Measurements from ENCODE around the gene RERG.

Gene RERG

DNA sequence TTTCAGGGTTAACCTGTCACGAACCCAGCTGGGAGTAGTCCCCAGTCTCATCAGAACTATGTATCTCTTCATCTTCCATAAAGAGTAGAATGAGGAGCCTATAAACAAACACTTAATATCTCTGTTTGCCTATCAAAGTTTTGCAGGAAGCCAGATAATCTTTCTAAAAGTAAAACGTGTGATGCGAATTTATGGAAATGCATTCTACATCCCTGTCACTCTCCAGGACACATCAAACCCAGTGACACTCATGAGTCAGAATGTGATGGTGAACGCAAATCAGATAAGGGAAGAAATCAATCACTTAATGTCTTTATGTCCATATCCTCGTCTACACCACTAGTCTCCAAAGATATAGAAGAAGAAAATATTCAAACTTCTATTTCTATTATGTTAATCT is 37.4 kb downstream of the RERG start:
- DNase-seq, result no peak

DNA sequence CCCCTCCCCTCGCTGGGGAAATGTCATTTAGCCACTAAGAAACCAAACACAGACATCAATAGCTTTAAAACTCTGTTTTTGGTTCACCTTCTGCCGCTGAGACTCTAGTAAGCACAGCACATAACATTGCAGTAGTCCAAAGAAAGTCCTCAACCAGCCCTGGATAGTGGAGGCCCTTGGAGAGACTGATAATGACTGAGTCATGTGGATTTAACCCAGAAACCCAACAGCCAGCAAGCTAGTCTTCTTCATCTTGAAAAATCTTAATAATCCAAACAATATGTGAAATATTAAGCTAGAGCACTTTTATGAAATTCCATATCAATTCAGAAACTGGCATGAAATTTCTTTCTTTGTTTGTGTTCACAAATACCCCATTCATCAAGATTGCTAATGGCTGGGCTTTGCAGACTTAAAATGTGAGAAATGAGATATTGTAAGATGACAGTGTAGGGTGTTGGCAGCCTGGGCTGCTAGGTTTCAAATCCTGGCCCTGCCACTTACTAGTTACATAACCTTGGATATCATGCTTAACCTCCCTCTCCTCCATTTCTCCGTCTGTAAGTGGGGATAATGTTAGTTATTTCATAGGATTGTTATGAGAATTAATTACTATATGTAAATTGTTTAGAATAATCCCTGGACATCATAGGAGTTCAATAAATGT is 40.1 kb downstream of the RERG start:
- peak; percentile 31 for DNase-seq

DNA sequence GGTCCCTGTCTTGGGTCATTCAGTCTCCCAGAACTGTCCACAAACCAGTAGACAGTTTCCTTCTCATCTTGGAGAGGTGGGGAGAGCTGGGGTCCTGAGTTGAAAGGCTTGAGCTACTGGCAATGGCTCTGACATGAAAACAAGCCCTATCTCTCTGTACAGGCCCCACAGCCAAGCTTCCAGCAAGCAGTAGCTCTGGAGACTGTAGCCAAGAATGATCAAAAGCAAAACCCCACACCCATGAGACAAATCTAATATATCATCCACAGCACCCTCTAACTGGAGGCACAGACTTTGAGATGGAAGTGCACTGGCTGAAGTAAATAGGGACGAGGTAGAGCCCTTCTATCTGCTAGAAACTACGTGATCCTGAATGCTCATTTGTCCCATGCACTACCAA is 40.9 kb downstream of the RERG start:
- DNase-seq, result no peak

DNA sequence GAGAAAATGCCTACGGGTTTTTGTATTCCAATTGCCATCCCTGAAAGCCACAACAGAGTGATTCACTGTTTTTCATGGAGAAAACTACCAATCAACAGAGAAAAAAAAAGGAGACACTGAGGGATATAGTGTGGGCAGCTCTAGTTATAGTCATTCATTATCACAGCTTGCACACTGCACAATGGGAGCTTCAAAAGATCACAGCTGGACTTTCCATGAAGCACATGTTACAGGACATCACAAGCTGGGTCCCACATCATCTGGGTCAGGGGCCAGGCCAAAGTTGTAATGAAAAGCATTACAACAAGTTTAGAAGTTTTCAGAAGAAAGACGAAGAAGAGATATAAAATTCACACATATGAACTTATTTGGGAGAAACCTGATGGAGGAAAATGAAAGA is 41.5 kb downstream of the RERG start:
- no peak for DNase-seq

DNA sequence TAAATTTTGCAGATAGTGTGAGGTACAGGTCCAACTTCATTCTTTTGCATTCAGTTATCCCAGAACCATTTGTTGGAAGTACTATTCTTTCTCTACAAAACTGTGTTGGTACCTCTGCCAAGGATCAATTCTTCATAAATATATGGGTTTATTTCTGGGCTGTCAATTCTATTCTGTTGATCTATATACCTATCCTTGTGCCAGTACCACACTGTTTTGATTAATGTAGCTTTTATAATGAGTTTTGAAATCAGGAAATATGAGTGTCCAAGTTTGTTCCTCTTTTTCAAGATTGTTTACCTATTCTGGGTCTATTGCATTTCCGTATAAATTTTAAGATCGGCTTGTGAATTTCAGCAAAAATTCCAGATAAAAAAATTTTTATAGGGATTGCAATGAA is 48.1 kb downstream of the RERG start:
- no peak for DNase-seq

DNA sequence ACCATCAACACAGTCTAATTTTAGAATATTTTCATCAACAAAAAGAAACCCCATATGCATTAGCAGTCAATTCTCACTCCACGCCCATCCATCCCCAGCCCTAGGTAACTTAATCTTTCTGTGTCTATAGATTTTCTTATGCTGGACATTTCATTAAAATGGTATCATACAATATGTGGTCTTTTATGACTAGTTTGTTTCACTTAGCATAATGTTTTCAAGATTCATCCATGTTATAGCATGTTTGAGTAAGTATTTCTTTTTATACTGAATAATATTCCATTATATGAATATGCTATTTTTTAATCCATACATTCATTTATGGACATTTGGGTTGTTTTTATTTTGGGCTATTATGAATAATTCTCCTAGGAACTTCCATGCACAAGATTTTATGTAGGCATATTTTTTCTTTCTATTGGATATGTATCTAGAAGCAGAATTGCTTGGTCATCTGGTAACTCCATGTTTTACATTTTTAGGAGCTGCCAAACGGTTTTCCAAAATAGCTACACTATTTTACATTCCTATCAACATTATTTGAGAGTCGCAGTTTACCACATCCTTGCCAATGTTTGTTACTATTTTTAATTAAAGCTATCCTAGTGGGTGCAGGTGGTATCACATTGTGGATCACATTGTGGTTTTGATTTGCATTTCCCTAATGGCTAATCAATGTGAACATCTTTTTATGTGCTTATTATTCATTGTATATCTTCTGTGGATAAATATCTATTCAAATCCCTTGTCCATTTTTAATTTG is 49.0 kb downstream of the RERG start:
- DNase-seq, result no peak

DNA sequence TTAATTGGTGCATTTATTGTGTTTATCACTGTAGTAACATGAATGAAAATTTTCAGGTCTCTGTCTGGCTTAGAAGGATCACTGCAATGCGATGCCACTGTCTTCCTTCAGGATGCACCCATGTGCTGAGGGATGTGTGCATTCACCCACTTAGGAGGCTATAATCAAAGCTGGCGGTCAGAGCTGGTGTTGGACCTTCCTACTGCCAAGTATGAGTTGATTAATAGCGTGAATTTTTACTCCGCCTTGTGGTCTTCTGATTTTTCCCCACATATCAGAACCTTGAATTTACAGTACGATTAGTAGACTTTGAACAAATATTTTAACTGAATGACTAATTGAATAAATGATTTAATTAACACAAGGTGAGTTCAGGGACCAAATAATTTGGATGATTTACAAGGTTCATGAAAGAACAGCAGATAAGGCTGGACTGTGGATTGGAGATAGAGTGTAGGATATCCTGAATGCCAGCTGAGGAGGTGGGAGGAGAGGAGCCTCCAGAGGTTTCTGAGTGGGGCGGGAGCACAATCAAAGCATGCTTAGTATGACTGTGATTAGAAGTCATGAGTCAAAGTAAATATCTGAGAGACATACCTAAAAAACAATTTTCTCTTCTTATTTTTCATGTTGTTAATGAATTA is 50.1 kb downstream of the RERG start:
- DNase-seq, result no peak

DNA sequence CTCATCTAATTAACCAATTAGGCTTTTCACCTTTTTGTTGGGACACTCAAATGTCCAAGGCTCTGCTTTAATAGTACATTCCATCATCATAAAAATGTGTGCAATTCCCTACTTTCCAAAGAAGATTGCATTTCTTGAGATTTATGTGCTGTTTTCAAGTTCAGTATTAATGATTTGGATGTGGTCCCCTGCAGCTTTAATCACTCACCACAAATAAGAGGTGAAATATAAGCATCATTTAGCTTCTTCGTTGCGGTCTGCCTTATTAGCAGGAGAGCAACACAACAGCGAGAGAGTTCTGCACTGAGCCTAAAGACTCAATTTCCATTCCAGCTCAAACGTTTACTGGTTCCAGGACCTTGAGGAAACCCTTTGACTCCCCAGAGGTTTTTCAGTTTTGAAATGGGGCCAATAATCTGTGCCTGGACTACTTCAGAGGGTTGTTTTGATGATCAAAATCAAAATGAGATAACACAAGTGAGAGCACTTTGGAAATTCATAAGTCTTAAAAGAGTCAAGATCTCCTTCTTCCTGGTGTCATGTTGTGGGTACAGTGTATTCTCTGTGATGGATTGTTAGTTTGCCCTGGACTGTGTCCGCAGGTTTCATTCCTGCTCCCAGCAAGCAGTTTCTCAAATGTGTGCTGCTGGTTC is 53.1 kb downstream of the RERG start:
- DNase-seq, result no peak

DNA sequence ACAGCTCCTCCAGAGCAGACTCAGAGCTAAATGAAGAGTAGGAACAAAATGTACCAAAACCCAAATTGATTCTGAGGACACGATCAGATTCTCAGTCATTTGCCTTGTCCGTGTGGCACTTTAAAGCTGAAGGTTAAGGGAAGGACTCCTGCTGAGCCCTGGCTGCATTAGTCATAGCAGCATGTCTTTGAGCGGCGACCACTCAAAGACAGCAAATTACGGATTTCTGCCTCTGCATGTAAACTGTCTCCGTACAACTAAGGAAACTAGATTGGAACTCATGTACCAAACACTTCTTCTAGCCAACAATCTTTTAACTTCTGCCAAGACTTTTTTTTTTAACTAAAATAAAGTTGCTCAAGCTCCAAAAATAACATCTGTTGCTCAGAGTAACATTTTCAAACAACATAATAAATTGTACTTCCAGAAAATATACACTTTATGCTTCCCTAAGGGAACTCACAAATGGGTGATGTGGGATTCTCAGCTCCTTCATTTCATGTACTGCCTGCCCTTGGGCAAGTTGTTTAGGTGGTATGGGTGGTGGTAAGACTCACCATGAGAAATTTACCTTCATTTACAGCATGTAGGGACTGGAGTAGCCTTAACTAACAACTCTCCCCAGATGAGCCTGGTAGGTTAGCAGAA is 56.1 kb downstream of the RERG start:
- peak; percentile 47 for DNase-seq

DNA sequence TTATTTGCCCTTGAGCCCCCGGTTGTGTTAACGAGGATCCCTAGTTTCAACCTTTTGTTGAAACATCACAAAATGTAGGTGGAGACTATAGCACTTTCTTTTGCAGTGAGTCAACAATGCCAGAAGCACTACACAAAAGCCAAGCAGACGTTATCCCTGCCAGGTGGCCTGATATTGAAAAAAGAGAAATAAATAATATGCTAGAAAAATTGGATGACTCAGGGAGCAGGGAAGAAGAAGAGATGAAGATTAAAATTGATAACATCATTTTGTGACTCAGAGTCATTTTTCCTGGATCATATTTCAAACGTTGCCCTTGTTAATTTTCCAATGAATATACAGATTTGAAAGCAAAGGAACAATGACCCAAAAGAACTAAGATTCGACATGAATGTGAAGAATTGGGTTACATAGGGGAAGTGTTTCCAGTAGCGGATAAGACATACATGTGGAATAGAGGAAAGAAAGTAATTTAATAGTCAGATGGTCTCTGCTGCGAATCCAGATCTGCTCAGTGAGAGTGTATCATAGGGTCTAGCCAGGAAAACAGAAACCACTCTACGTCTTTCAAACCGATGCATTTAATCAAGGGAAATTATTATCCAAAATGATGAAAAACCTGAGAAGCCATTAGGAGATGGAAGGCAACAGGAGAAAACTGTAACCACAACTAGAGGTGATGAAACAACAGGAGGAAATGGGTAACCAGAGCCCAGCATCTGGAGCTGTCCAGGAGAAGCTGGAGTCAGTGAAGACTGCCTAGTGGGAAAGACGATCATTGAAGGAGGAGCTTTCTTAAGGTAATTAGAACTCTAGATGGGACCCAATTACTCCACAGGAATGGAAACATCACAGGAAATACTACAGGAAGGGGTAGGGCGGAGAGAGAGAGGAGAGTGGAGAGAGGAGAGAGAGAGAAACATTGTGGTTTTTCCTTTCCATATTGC is 57.9 kb downstream of the RERG start:
- peak; percentile 56 for DNase-seq

DNA sequence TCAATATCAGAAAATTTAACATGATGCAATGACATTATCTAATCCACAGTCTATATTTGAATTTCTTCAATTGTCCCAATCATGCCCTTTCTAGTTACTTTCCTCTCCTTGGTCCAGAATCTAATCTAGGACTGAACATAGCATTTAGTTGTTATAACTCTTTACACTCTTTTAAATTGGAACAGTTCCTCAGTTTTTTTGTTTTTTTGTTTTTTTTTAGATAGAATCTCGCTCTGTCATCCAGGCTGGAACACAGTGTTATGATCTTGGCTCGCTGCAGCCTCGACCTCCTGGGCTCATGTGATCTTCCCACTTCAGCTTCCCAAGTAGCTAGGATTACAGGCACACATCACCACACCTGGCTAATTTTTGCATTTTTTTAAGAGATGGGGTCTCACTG is 63.1 kb downstream of the RERG start:
- no peak for DNase-seq

DNA sequence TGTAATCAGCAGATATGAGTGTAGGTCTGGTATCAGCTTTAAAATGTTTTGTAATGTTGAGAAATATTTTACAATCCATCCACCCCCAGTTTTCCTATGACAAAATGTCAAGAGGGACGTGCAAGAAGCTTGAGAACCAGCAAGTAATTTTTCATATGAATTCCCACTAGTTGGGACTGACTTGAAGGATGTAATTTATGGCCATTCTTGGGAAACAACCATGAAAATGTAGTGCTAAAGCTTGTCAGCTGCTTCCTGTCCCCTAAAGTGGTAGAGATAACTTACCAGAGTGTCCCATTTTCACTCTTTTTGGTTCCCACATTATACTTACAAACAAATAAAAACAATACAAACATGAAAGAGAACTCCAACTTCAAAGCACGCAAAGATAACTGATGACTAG is 63.9 kb downstream of the RERG start:
- peak; percentile 32 for DNase-seq

DNA sequence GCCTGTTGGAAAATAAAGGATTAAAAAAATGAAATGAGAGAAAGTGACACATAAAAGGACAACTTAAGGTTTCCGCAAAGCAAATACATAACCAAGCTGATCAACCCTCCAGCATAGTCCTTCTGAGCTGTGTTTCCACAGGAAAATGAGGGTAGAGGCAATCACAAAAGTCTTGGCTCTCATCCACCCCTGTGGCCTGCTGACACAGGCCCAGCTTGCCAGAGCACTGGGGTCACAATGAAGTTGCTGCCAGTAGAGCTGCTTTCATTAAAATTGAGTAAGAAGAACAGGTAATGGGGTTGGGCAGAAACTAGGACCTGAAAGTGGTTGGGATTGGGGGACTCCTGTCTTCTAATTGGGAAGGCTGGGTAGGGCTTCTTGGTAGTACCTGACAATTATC is 65.9 kb downstream of the RERG start:
- DNase-seq, result no peak

DNA sequence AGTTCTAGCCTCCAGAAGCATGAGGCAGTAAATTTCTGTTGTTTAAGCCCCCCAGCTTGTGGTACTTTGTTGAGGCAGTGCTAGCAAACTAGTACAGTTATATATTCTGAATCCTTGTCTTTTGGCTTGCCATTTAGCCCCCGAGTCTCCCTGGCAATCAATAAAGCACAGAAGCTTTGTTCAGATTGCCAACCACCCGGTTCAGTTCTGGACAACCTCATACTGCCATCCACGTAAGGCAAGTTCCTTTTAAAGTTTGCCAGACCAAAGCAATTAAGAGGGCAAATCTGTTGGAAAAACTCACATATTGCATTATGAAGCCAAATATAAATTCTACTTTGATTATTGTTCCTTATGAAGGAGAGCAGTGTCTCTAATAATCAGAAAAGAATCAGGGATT is 67.1 kb downstream of the RERG start:
- DNase-seq, result no peak

DNA sequence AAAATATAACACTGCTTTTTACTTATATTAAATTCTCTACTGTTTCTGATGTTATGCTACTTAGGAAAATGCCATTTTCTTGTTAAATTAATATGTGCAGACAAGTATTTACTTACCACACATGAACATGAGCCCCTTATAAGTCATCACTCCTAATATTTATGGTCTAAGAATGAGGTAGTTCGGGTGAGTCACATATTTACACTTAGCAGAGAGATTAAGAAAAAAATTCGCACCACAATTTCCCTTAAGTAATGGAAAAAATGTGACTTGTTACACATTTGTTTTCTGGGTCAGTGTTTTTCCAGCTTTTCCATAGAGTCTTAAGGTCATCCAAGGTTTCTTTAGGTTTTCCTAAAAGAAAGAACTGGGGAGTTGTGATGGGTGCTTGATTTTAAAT is 68.3 kb downstream of the RERG start:
- peak; percentile 84 for DNase-seq

DNA sequence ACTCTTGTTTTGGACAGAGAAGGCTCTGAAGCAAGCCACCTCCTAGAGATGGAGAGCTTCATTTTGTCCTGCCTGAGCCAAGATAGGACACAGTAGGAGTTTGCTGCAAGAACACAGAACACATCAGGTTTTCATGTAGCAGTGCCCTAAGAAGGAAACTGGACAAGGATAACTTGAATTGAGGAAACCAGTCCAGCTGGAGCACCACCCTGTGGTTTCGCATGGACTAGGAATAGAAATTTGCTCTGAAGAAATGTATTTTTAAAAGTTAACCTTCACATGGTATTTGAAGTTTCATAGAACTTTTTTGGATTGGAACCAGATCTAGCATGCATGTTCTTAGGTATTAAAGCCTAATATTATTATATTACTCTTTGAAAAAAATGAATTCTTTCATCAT is 68.8 kb downstream of the RERG start:
- peak; percentile 32 for DNase-seq

DNA sequence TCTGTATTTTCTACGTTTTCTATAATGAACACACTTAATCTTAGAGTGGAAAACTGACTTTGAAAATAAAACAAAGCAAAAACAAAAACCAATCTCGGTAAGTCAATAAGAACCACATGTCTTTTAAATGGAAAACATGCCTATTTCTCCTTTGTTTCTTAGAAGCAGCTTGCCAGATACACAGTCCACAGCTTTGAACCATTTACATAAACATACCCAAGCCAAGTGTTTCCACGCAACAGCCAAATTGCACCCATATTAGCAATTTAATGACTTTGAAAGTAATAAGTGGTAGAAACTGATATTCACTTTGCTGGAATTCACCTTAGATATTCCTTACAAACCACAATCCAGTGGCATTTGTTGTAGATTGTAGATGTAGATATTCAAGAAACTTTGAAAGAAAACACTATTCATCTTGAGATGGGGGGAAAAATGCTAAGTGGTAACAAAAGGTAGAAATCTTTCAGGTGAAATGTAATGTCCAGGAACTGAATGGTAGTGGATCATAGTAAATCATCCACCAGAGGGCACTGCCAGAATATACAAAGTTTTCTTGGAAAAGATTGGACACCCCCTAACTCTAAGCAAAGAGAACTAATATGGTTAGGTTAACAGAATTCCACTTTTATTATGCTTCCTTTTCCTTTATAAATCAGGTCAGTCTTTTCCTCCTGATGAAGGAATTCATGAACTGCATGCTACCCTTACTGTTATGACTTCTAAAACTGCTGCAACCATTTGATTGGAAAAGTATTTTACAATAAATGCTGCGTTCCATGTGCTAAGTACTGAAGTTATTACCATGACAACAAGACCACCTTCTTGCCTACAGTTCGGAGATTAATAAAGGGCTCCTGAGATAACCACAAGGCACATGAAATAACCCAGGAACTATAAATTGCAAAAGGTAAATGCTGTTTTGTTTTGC is 69.8 kb downstream of the RERG start:
- DNase-seq, result peak; percentile 35

DNA sequence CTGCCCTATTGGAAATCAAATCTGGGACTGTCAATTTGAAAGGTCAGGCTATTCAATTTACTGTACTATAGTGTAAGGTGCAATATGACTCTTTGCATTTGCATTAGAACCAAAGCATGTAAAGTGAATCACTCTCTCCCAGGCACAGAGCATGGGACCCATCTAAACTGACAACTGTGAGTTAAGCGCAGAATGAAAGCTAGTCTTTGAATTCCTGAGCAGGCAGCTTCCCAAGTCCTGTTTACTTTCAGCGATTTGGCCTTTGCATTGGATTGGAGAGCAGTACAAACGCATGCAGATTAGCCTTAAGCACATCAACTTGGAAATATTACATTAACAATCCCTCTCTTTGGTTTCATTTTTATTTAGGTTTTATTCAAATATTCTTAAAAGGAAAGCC is 74.6 kb downstream of the RERG start:
- no peak for DNase-seq

DNA sequence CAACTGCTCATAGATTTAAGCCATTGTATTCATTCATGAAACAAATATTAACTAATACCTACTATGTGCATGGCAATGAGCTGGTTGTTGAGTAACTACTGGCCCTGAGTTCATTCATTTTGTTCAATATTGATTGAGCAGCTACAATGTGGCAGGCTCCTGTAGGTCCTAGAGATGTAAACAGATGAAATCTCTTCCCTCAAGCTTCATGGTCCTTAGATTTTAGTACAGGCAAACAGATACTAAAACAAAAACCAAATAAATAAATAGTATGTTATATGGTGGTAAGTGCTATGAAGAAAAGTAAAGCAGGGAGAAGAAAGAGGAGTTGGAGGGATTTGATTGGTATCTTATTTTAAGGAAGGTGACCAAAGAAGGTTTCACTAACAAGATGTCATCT is 77.8 kb downstream of the RERG start:
- no peak for DNase-seq

DNA sequence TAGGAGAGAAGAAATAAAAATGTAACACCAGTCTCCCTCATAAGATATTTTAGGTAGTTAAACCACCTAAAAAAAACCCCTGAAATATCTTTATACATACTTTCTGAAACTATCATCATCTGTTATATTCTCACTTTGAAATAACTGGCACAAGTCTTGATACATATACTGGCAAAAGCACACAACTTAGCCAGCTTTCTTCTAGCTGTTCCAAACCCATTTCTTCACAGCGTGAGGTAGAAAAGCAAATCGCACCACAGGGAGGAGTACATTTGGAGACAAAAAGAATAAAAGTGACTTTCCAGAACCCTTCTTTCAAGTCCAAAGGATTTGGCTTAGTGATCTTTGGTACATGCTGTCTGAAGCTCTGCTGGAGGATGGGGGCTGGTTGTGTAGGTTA is 78.5 kb downstream of the RERG start:
- DNase-seq, result no peak

DNA sequence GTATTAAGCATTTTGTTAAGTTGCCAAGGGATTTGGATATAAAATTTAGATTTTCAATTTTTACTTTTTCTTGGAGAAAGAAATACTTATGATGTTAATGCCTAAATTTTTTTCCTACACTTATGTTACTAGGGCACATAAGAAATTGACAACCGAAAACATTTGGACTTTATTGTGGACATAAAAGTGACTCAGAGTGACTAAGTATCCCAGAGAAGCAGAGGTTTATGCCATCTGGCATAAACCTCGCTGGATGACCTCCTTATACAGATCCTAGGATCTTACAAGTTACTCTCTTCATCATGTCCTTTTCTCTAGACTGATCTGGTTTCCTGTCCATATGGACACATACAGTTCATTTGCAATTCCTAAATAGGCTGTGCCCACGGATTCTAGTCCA is 89.8 kb downstream of the RERG start:
- DNase-seq, result peak; percentile 60

Measured in fibroblast of upper back skin (primary cell).